ENCODE results near the gene MAS1L. TPM values are rescaled to one million over a fixed set of nuclear protein-coding genes. Genes with fewer than 3 reads are reported as not detected.

Gene MAS1L
- total RNA-seq, 1 donor from 2014 or later, result not detected

GRCh38 chr6:29510202-29510601, 22.4 kb upstream of the MAS1L start:
- TF ChIP-seq EZH2phosphoT487 (IDR thresholded peaks at IDR 0.05) (no peak), EZH2 (IDR thresholded peaks at IDR 0.05) (no peak), CTCF (IDR thresholded peaks at IDR 0.05) (no peak)
- H3K36me3 ChIP-seq, result no peaks in the 10 kb centered on the region
- no peaks in the 10 kb centered on the region for H3K9me3 ChIP-seq (ENCODE audit: low read depth)
- no peaks in the 10 kb centered on the region for H3K27me3 ChIP-seq
- H3K4me2 ChIP-seq, result peak overlapping the region; percentile 53
- H3K4me3 Mint-ChIP-seq, result peak overlapping the region; percentile 60
- H2AFZ ChIP-seq (replicated peaks), result no peak overlapping the region
- H3K9ac ChIP-seq, result no peak overlapping the region
- H3K4me1 ChIP-seq, result peaks cover 10% of the 10 kb centered on the region
- no peaks in the 10 kb centered on the region for H4K20me1 ChIP-seq (ENCODE audit: low read depth)
- DNase-seq (ENCODE audit: low spot score), result peak; percentile 48
- H3K36me3 Mint-ChIP-seq, result peaks cover 2% of the 10 kb centered on the region
- H3F3A ChIP-seq (ENCODE audit: low read depth), result no peaks in the 10 kb centered on the region
- H3K27ac ChIP-seq, result no peak overlapping the region
- H3K27ac Mint-ChIP-seq, result peak overlapping the region; percentile 90
- no peaks in the 10 kb centered on the region for H3K79me2 ChIP-seq (ENCODE audit: low read depth)
- H3K4me1 Mint-ChIP-seq, result peaks cover 22% of the 10 kb centered on the region
- peaks cover 5% of the 10 kb centered on the region for H3K27me3 Mint-ChIP-seq (ENCODE audit: insufficient read depth, low read depth)
- H3K4me3 ChIP-seq, result no peak overlapping the region
- peaks cover 7% of the 10 kb centered on the region for H3K9me3 Mint-ChIP-seq

GRCh38 chr6:29509711-29510110, 22.0 kb upstream of the MAS1L start:
- peaks cover 2% of the 10 kb centered on the region for H3K36me3 Mint-ChIP-seq
- DNase-seq (ENCODE audit: low spot score), result no peak
- H3K4me1 Mint-ChIP-seq, result peaks cover 22% of the 10 kb centered on the region

GRCh38 chr6:29509239-29509638, 21.5 kb upstream of the MAS1L start:
- Histone ChIP-seq H3K9me3 (ENCODE audit: low read depth) (no peaks in the 10 kb centered on the region), H3K27ac (no peak overlapping the region), H3K36me3 (no peaks in the 10 kb centered on the region), H3F3A (ENCODE audit: low read depth) (no peaks in the 10 kb centered on the region), H4K20me1 (ENCODE audit: low read depth) (no peaks in the 10 kb centered on the region), H3K4me1 (peaks cover 10% of the 10 kb centered on the region), H3K27me3 (no peaks in the 10 kb centered on the region), H3K4me3 (no peak overlapping the region), H3K4me2 (no peak overlapping the region), H3K9ac (no peak overlapping the region), H3K79me2 (ENCODE audit: low read depth) (no peaks in the 10 kb centered on the region), H2AFZ (replicated peaks) (no peak overlapping the region)
- no peak for DNase-seq (ENCODE audit: low spot score)
- TF ChIP-seq EZH2 (IDR thresholded peaks at IDR 0.05), result no peak
- no peak for TF ChIP-seq CTCF (IDR thresholded peaks at IDR 0.05)
- Mint-ChIP-seq H3K4me3 (no peak overlapping the region), H3K27me3 (ENCODE audit: insufficient read depth, low read depth) (peaks cover 8% of the 10 kb centered on the region), H3K27ac (no peak overlapping the region), H3K36me3 (peaks cover 2% of the 10 kb centered on the region), H3K4me1 (peaks cover 22% of the 10 kb centered on the region), H3K9me3 (peaks cover 5% of the 10 kb centered on the region)

More at GRCh38 chr6:29509711-29510110, 22.0 kb upstream of the MAS1L start:
- Mint-ChIP-seq H3K27me3 (ENCODE audit: insufficient read depth, low read depth) (peaks cover 8% of the 10 kb centered on the region), H3K27ac (no peak overlapping the region), H3K4me3 (no peak overlapping the region), H3K9me3 (peaks cover 5% of the 10 kb centered on the region)
- H3K27me3 ChIP-seq, result no peaks in the 10 kb centered on the region
- no peaks in the 10 kb centered on the region for H3K36me3 ChIP-seq
- H3F3A ChIP-seq (ENCODE audit: low read depth), result no peaks in the 10 kb centered on the region
- H3K79me2 ChIP-seq (ENCODE audit: low read depth), result no peaks in the 10 kb centered on the region
- H3K4me3 ChIP-seq, result no peak overlapping the region
- H2AFZ ChIP-seq (replicated peaks), result no peak overlapping the region
- H3K4me1 ChIP-seq, result peaks cover 10% of the 10 kb centered on the region
- no peaks in the 10 kb centered on the region for H4K20me1 ChIP-seq (ENCODE audit: low read depth)
- no peak overlapping the region for H3K4me2 ChIP-seq
- TF ChIP-seq EZH2phosphoT487 (IDR thresholded peaks at IDR 0.05) (no peak), EZH2 (IDR thresholded peaks at IDR 0.05) (no peak), CTCF (IDR thresholded peaks at IDR 0.05) (no peak)
- H3K9me3 ChIP-seq (ENCODE audit: low read depth), result no peaks in the 10 kb centered on the region
- H3K9ac ChIP-seq, result no peak overlapping the region
- no peak overlapping the region for H3K27ac ChIP-seq

Measured in neural progenitor cell (in vitro differentiated cells).